Loucy (cell line): ENCODE data around the gene HPX.
A peak's percentile ranks its signal among the peaks of the same experiment; 100 is the strongest.

Experiments
- H2AFZ ChIP-seq: fragments of 200-600 bp; sonication (generic); 2 replicates; pipeline ENCODE4 v1.6.0; 2016; ENCODE audit warnings: antibody characterized with exemption, mild to moderate bottlenecking, low read length, moderate library complexity
- H3F3A ChIP-seq: fragments of 200-600 bp; 2 replicates; pipeline ENCODE4 v1.6.0; 2016; ENCODE audit warnings: antibody characterized with exemption, low read depth, mild to moderate bottlenecking
- H3K27me3 ChIP-seq: fragments of 200-600 bp; sonication (generic); 2 replicates; pipeline ENCODE4 v1.6.1; 2014; ENCODE audit warnings: low read length, mild to moderate bottlenecking; ENCODE audit not compliant: insufficient read depth, poor library complexity, severe bottlenecking
- H3K36me3 ChIP-seq: fragments of 200-600 bp; sonication (generic); 2 replicates; pipeline ENCODE4 v1.6.1; 2016; ENCODE audit warnings: low read length; ENCODE audit not compliant: insufficient read depth
- H3K4me1 ChIP-seq: fragments of 200-600 bp; sonication (generic); 2 replicates; pipeline ENCODE4 v1.5.1; 2014; ENCODE audit warnings: low read length, mild to moderate bottlenecking; ENCODE audit not compliant: insufficient read depth, poor library complexity, severe bottlenecking
- H3K4me2 ChIP-seq: fragments of 200-600 bp; sonication (generic); 2 replicates; pipeline ENCODE4 v1.6.0; 2014; ENCODE audit warnings: antibody characterized with exemption, low read length, low read depth, mild to moderate bottlenecking; ENCODE audit not compliant: poor library complexity, severe bottlenecking
- H3K4me3 ChIP-seq: fragments of 200-600 bp; sonication (generic); 2 replicates; pipeline ENCODE4 v1.5.1; 2014; ENCODE audit warnings: low read length, mild to moderate bottlenecking, mixed read lengths; ENCODE audit not compliant: poor library complexity, severe bottlenecking
- H3K79me2 ChIP-seq: fragments of 200-600 bp; sonication (generic); 2 replicates; pipeline ENCODE4 v1.6.1; 2014; ENCODE audit warnings: low read length; ENCODE audit not compliant: insufficient read depth
- H3K9ac ChIP-seq: fragments of 200-600 bp; sonication (generic); 2 replicates; pipeline ENCODE4 v1.6.0; 2014; ENCODE audit warnings: mild to moderate bottlenecking, low read depth, low read length, moderate library complexity; ENCODE audit not compliant: poor library complexity, severe bottlenecking
- H3K9me2 ChIP-seq: fragments of 200-600 bp; sonication (generic); replicated peaks from 2 replicates; pipeline ENCODE4 v1.6.1; 2016; ENCODE audit warnings: low read depth, low read length, mixed read lengths
- H3K9me3 ChIP-seq: fragments of 200-600 bp; sonication (generic); 2 replicates; pipeline ENCODE4 v1.6.1; 2014; ENCODE audit warnings: mild to moderate bottlenecking, antibody characterized with exemption, low read length, low read depth; ENCODE audit not compliant: insufficient read depth
- H4K20me1 ChIP-seq: fragments of 200-600 bp; sonication (generic); 2 replicates; pipeline ENCODE4 v1.6.0; 2014; ENCODE audit warnings: antibody characterized with exemption, low read length, mild to moderate bottlenecking; ENCODE audit not compliant: insufficient read depth, poor library complexity, severe bottlenecking
- EZH2phosphoT487 ChIP-seq: fragments of 200-600 bp; IDR thresholded peaks from 2 replicates; pipeline ENCODE4 v1.6.1; 2018; ENCODE audit warnings: antibody characterized with exemption, mild to moderate bottlenecking, moderate library complexity, borderline replicate concordance
- TF ChIP-seq, protein P1 (sequence below): fragments of 200-600 bp; sonication (generic); conservative IDR thresholded peaks from 2 replicates; pipeline ENCODE4 v1.5.1; 2014; ENCODE audit warnings: mild to moderate bottlenecking, antibody characterized with exemption, low read length

HPX gene

DNA sequence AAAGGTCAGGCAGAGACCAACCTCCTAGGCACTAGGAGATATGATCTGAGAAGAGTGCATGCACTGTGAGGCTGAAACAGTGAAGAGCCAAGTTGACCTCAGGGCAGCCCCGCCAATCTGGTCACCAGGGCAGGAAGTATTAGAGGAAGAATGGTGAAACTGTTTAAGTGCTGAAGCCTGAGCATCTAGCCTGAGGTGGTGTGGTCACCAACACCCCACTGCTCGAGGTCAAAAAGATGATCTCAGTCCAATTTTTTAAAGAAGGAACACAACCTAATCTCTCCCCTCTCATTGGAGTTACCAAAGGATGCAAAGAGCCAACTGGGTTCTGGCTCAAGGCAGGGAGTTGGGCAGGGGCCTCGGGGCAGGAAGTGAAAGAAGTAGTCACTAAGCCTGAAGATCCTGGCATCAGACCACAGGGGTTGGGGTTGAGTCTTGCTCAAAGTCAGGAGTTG, 25.9 kb downstream of the HPX start:
- Histone ChIP-seq H3K79me2 (no peaks in the 10 kb centered on the region), H3K4me1 (peaks cover 11% of the 10 kb centered on the region), H2AFZ (no peak overlapping the region), H3K9me2 (no peaks in the 10 kb centered on the region), H3F3A (no peaks in the 10 kb centered on the region), H3K9ac (no peak overlapping the region), H3K36me3 (no peaks in the 10 kb centered on the region), H4K20me1 (no peaks in the 10 kb centered on the region), H3K4me3 (no peak overlapping the region), H3K9me3 (no peaks in the 10 kb centered on the region), H3K4me2 (peak overlapping the region; percentile 23), H3K27me3 (peaks cover 10% of the 10 kb centered on the region)
- TF ChIP-seq, protein P1, sequence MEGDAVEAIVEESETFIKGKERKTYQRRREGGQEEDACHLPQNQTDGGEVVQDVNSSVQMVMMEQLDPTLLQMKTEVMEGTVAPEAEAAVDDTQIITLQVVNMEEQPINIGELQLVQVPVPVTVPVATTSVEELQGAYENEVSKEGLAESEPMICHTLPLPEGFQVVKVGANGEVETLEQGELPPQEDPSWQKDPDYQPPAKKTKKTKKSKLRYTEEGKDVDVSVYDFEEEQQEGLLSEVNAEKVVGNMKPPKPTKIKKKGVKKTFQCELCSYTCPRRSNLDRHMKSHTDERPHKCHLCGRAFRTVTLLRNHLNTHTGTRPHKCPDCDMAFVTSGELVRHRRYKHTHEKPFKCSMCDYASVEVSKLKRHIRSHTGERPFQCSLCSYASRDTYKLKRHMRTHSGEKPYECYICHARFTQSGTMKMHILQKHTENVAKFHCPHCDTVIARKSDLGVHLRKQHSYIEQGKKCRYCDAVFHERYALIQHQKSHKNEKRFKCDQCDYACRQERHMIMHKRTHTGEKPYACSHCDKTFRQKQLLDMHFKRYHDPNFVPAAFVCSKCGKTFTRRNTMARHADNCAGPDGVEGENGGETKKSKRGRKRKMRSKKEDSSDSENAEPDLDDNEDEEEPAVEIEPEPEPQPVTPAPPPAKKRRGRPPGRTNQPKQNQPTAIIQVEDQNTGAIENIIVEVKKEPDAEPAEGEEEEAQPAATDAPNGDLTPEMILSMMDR = no peak
- no peak for TF ChIP-seq EZH2phosphoT487

DNA sequence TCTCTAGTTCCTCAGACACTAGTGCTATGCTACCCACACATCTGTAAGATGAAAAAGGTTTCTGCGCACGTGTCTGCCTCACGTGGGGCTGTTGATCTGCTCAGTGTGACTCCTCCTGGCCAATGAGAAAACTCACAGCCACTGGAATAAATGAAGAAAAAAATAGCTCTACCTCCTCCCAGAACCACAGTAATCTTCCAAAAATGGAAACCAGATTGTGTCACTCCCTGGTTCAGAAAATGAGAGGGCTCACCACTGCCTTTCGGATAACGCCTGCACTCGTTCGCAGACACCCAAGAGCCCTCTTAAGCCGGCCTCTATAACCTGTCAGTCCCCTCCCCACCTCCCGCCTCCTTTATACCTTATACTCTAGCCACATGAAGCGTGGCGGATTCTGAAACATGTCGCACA, 27.0 kb downstream of the HPX start:
- Histone ChIP-seq H3K9ac (no peak overlapping the region), H3K36me3 (no peaks in the 10 kb centered on the region), H3F3A (no peaks in the 10 kb centered on the region), H4K20me1 (no peaks in the 10 kb centered on the region), H3K4me2 (no peak overlapping the region), H3K27me3 (no peaks in the 10 kb centered on the region), H3K4me1 (peaks cover 11% of the 10 kb centered on the region), H3K79me2 (no peaks in the 10 kb centered on the region), H3K9me2 (no peaks in the 10 kb centered on the region), H3K4me3 (no peak overlapping the region), H3K9me3 (no peaks in the 10 kb centered on the region), H2AFZ (no peak overlapping the region)
- TF ChIP-seq, protein P1 = no peak
- no peak for TF ChIP-seq EZH2phosphoT487

DNA sequence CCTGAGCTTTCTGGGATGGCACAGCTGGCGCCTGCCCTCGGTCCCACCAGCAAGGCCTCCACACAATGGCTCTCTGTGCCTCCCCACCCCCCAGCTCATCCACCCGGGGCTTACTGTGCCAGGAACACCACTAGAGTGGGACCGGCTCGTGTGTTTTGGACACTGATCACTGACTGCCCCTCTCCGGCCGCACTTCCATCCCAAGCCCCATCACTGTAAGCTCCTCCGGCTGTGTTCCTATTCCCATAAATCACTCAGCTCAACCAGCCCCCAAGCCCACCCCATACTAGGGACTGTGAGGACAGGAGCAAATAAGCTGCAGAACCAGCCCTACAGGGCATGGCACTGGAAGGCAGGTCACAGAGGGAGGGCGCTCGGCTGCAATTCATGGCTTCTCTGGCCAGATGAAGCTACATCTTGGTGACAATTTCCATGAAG, 29.2 kb downstream of the HPX start:
- no peak overlapping the region for H2AFZ ChIP-seq
- no peak overlapping the region for H3K4me3 ChIP-seq
- H3K4me1 ChIP-seq = peaks cover 11% of the 10 kb centered on the region
- TF ChIP-seq, protein P1 = no peak
- no peak for TF ChIP-seq EZH2phosphoT487
- no peaks in the 10 kb centered on the region for H3K79me2 ChIP-seq
- H3K36me3 ChIP-seq = no peaks in the 10 kb centered on the region
- H4K20me1 ChIP-seq = no peaks in the 10 kb centered on the region
- no peak overlapping the region for H3K4me2 ChIP-seq
- no peaks in the 10 kb centered on the region for H3K9me3 ChIP-seq
- H3F3A ChIP-seq = no peaks in the 10 kb centered on the region
- no peaks in the 10 kb centered on the region for H3K27me3 ChIP-seq
- H3K9me2 ChIP-seq = no peaks in the 10 kb centered on the region
- H3K9ac ChIP-seq = no peak overlapping the region
